ENCODE measurements around the gene ADAD2. TPM values are rescaled to one million over a fixed set of nuclear protein-coding genes. Genes with fewer than 3 reads are reported as not detected.

The ADAD2 gene
- total RNA-seq, 2 experiments from 2014 or later: 0.30 to 0.45 TPM

GRCh38 chr16:84159800-84160199, 31.2 kb upstream of the ADAD2 start:
- H3K9me3 Mint-ChIP-seq: no peaks in the 10 kb centered on the region
- DNase-seq: no peak
- no peaks in the 10 kb centered on the region for H3K36me3 Mint-ChIP-seq (ENCODE audit: low read depth)
- no peak overlapping the region for H3K27ac Mint-ChIP-seq
- intact Hi-C loops (cut with micrococcal nuclease): no loop called here
- H3K4me1 Mint-ChIP-seq (ENCODE audit: low read depth): peaks cover 2% of the 10 kb centered on the region
- peaks cover 13% of the 10 kb centered on the region for H3K27me3 Mint-ChIP-seq (ENCODE audit: low read depth)
- no peak overlapping the region for H3K4me3 Mint-ChIP-seq
- CTCF ChIA-PET: no interaction called here

DNA sequence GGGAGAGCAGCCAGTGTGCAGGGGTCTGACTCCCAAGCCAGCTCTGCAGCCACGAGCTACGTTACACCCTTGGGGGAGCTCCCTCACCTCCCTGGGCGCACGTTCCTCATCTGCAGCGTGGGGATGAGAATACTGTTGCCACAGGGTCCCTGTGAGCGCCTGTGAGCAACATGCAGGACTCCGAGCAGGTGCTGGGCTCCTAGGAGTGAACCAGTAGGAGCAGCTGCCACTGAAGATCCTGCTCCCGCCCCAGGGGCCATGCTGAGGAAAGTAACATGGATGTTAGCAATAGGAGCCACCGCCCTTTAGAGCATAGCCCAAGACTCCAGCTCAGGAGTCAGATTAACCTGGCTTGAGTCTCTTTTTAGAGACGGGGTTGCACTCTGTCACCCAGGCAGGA, 29.9 kb upstream of the ADAD2 start:
- Mint-ChIP-seq H3K27me3 (ENCODE audit: low read depth) (peaks cover 14% of the 10 kb centered on the region), H3K36me3 (ENCODE audit: low read depth) (no peaks in the 10 kb centered on the region), H3K9me3 (no peaks in the 10 kb centered on the region), H3K4me3 (no peak overlapping the region), H3K4me1 (ENCODE audit: low read depth) (peaks cover 2% of the 10 kb centered on the region), H3K27ac (no peak overlapping the region)
- no peak for DNase-seq
- intact Hi-C loops (cut with micrococcal nuclease): no loop called here
- CTCF ChIA-PET: interaction anchor here (0.9 to 1.4 kb wide), 3 partner anchors 14 to 26 kb away, joined by 3 to 9 read pairs (median 3); partner anchors contain the start of gene TAF1C

DNA sequence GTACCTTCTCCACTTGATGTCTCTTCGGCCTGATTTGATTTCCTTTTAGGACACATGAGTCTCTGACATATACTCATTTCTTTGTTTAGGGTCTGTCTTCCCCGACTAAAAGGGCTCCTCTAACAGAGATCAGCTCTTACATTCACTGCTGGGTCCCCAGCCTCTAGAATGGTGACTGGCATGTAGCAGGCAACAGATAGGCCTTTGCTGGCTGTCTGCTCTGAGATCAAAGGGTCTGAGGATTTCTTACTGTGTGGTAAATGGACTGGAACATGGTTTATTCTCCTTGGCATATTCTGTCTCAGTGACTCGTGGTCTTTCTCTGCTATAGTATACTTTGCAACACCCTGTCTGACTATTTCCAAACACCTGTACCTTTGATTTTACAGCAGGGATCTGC, 29.2 kb upstream of the ADAD2 start:
- CTCF ChIA-PET: interaction anchor here (1.4 kb wide), 1 partner anchor 14 kb away, joined by 9 read pairs; no protein-coding TSS in a partner anchor
- no peaks in the 10 kb centered on the region for H3K9me3 Mint-ChIP-seq
- DNase-seq: no peak
- no peak overlapping the region for H3K4me3 Mint-ChIP-seq
- intact Hi-C loops (cut with micrococcal nuclease): no loop called here
- peaks cover 11% of the 10 kb centered on the region for H3K27me3 Mint-ChIP-seq (ENCODE audit: low read depth)
- peaks cover 2% of the 10 kb centered on the region for H3K4me1 Mint-ChIP-seq (ENCODE audit: low read depth)
- no peaks in the 10 kb centered on the region for H3K36me3 Mint-ChIP-seq (ENCODE audit: low read depth)
- no peak overlapping the region for H3K27ac Mint-ChIP-seq

GRCh38 chr16:84165746-84166145, 25.2 kb upstream of the ADAD2 start:
- no peak overlapping the region for H3K27ac Mint-ChIP-seq
- H3K4me1 Mint-ChIP-seq (ENCODE audit: low read depth): no peaks in the 10 kb centered on the region
- peaks cover 5% of the 10 kb centered on the region for H3K27me3 Mint-ChIP-seq (ENCODE audit: low read depth)
- no peaks in the 10 kb centered on the region for H3K9me3 Mint-ChIP-seq
- CTCF ChIA-PET: interaction anchor here (0.6 to 2.1 kb wide), 3 partner anchors 10 to 98 kb away, joined by 3 to 14 read pairs (median 3); partner anchors contain the start of gene MBTPS1
- intact Hi-C loops (cut with micrococcal nuclease): no loop called here
- H3K36me3 Mint-ChIP-seq (ENCODE audit: low read depth): no peaks in the 10 kb centered on the region
- no peak overlapping the region for H3K4me3 Mint-ChIP-seq
- no peak for DNase-seq

- CTCF ChIA-PET: interaction anchor here (0.7 to 2.1 kb wide), 5 partner anchors 9 to 126 kb away, joined by 3 to 14 read pairs (median 4); partner anchors contain the start of gene TAF1C
- no peak for DNase-seq
- intact Hi-C loops (cut with micrococcal nuclease): no loop called here
Observed at GRCh38 chr16:84166796-84167695, 23.9 kb upstream of the ADAD2 start.

GRCh38 chr16:84169765-84170310, 21.1 kb upstream of the ADAD2 start:
- Mint-ChIP-seq H3K27ac (no peak overlapping the region), H3K4me3 (no peak overlapping the region), H3K27me3 (ENCODE audit: low read depth) (peaks cover 5% of the 10 kb centered on the region), H3K4me1 (ENCODE audit: low read depth) (no peaks in the 10 kb centered on the region), H3K36me3 (ENCODE audit: low read depth) (no peaks in the 10 kb centered on the region), H3K9me3 (no peaks in the 10 kb centered on the region)
- CTCF ChIA-PET: interaction anchor here (1.4 to 2.0 kb wide), 2 partner anchors 17 kb away, joined by 4 to 5 read pairs; partner anchors contain the start of gene TAF1C
- DNase-seq: no peak
- intact Hi-C loops (cut with micrococcal nuclease): no loop called here

More at GRCh38 chr16:84166796-84167695, 23.9 kb upstream of the ADAD2 start:
- Mint-ChIP-seq H3K27me3 (ENCODE audit: low read depth) (peaks cover 5% of the 10 kb centered on the region), H3K4me3 (no peak overlapping the region), H3K4me1 (ENCODE audit: low read depth) (no peaks in the 10 kb centered on the region), H3K36me3 (ENCODE audit: low read depth) (no peaks in the 10 kb centered on the region), H3K9me3 (no peaks in the 10 kb centered on the region), H3K27ac (no peak overlapping the region)

DNA sequence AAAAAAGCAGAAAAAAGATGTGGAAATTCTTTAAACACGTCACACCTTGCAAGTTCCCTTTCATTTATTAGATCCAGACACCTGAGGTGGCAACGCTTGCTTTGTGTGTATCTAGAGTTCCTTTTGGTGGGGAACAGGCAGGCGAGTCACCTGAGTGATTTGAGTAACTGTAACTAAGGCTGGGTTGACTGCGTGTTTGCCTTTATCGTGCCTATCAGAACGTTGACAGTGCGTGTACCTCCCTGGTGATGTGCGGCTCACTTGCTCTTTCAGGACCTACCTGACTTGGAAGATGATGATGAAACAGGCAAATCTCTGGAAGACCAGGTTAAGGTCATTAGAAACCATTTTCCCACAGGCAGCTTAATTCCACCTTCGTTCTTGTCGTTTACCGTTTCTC, 16.6 kb upstream of the ADAD2 start:
- Mint-ChIP-seq H3K36me3 (ENCODE audit: low read depth) (peaks cover 3% of the 10 kb centered on the region), H3K9me3 (no peaks in the 10 kb centered on the region), H3K27ac (no peak overlapping the region), H3K4me1 (ENCODE audit: low read depth) (peaks cover 17% of the 10 kb centered on the region), H3K27me3 (ENCODE audit: low read depth) (peaks cover 2% of the 10 kb centered on the region), H3K4me3 (no peak overlapping the region)
- intact Hi-C loops (cut with micrococcal nuclease): loop anchor here (2.0 kb wide), 1 partner anchor 30 kb away; the partner anchor contains the start of genes DNAAF1 and HSDL1
- CTCF ChIA-PET: interaction anchor here (0.6 to 7.1 kb wide), 16 partner anchors 8 to 218 kb away, joined by 3 to 138 read pairs (median 6); partner anchors contain the start of genes MBTPS1 and TAF1C
- DNase-seq: no peak

GRCh38 chr16:84175350-84176081, 15.4 kb upstream of the ADAD2 start:
- H3K27me3 Mint-ChIP-seq (ENCODE audit: low read depth): no peaks in the 10 kb centered on the region
- CTCF ChIA-PET: interaction anchor here (0.6 to 7.1 kb wide), 31 partner anchors 9 to 309 kb away, joined by 3 to 138 read pairs (median 4); partner anchors contain the start of genes MBTPS1 and TAF1C
- H3K9me3 Mint-ChIP-seq: no peaks in the 10 kb centered on the region
- DNase-seq: peak; percentile 83
- H3K4me1 Mint-ChIP-seq (ENCODE audit: low read depth): peaks cover 17% of the 10 kb centered on the region
- intact Hi-C loops (cut with micrococcal nuclease): loop anchor here (1.0 to 2.0 kb wide), 3 partner anchors 31 to 219 kb away; partner anchors contain the start of genes DNAAF1 and HSDL1
- H3K27ac Mint-ChIP-seq: no peak overlapping the region
- peaks cover 3% of the 10 kb centered on the region for H3K36me3 Mint-ChIP-seq (ENCODE audit: low read depth)
- H3K4me3 Mint-ChIP-seq: no peak overlapping the region

- intact Hi-C loops (cut with micrococcal nuclease): no loop called here
- no peak for DNase-seq
- no peaks in the 10 kb centered on the region for H3K9me3 Mint-ChIP-seq
- H3K4me1 Mint-ChIP-seq (ENCODE audit: low read depth): peaks cover 17% of the 10 kb centered on the region
- no peaks in the 10 kb centered on the region for H3K27me3 Mint-ChIP-seq (ENCODE audit: low read depth)
- no peak overlapping the region for H3K4me3 Mint-ChIP-seq
- no peak overlapping the region for H3K27ac Mint-ChIP-seq
- CTCF ChIA-PET: interaction anchor here (0.7 to 7.1 kb wide), 24 partner anchors 9 to 249 kb away, joined by 3 to 138 read pairs (median 4); partner anchors contain the start of genes MBTPS1 and TAF1C
- peaks cover 4% of the 10 kb centered on the region for H3K36me3 Mint-ChIP-seq (ENCODE audit: low read depth)
Observed at GRCh38 chr16:84176192-84177053, 14.5 kb upstream of the ADAD2 start.

GRCh38 chr16:84177741-84178073, 13.2 kb upstream of the ADAD2 start:
- CTCF ChIA-PET: interaction anchor here (1.3 to 7.1 kb wide), 2 partner anchors 9 to 91 kb away, joined by 8 to 138 read pairs; partner anchors contain the start of gene TAF1C
- intact Hi-C loops (cut with micrococcal nuclease): no loop called here
- Mint-ChIP-seq H3K4me3 (no peak overlapping the region), H3K27ac (peak overlapping the region; percentile 81), H3K36me3 (ENCODE audit: low read depth) (peaks cover 5% of the 10 kb centered on the region), H3K27me3 (ENCODE audit: low read depth) (no peaks in the 10 kb centered on the region), H3K9me3 (no peaks in the 10 kb centered on the region), H3K4me1 (ENCODE audit: low read depth) (peaks cover 17% of the 10 kb centered on the region)
- DNase-seq: peak; percentile 26

GRCh38 chr16:84178146-84178765, 12.7 kb upstream of the ADAD2 start:
- CTCF ChIA-PET: interaction anchor here (0.7 to 7.1 kb wide), 4 partner anchors 9 to 101 kb away, joined by 3 to 138 read pairs (median 6); partner anchors contain the start of gene TAF1C
- peaks cover 8% of the 10 kb centered on the region for H3K36me3 Mint-ChIP-seq (ENCODE audit: low read depth)
- no peaks in the 10 kb centered on the region for H3K9me3 Mint-ChIP-seq
- peak overlapping the region; percentile 81 for H3K27ac Mint-ChIP-seq
- no peak overlapping the region for H3K4me3 Mint-ChIP-seq
- no peak for DNase-seq
- H3K4me1 Mint-ChIP-seq (ENCODE audit: low read depth): peaks cover 17% of the 10 kb centered on the region
- intact Hi-C loops (cut with micrococcal nuclease): no loop called here
- H3K27me3 Mint-ChIP-seq (ENCODE audit: low read depth): no peaks in the 10 kb centered on the region

All from activated naive CD4-positive, alpha-beta T cell treated with anti-CD3 and anti-CD28 coated beads for 36 hours (primary cell).